Right lobe of liver (tissue), 6 donors: ENCODE results near the gene GARIN3. TPM values are rescaled to one million over a fixed set of nuclear protein-coding genes. Genes with fewer than 3 reads are reported as not detected.

Experiments
- ATAC-seq, 4 donors: fragments of 200-7000 bp; cut with Tn5 transposase; one replicate each; pipeline ENCODE4 v1.9.1; 2020; ENCODE audit warnings: mild to moderate bottlenecking in 4 of 4, moderate library complexity in 4 of 4
- DNase-seq, 3 donors: peaks; one replicate each; pipeline ENCODE4 v3.0.0-alpha.2; 2020
- H3K27ac ChIP-seq, 3 donors: fragments of 200-600 bp; one replicate each; pipeline ENCODE4 v1.8.0; 2022
- H3K27me3 ChIP-seq, 2 donors: fragments of 200-600 bp; one replicate each; pipeline ENCODE4 v1.8.0; 2022
- H3K36me3 ChIP-seq, 4 donors: fragments of 200-600 bp; sonication (generic) in 1 of 4; one replicate each; pipeline versions ENCODE4 v1.5.1 to v1.8.0; 2017 to 2022; ENCODE audit warnings: control low read depth in 1 of 4
- H3K4me1 ChIP-seq, 4 donors: fragments of 200-600 bp; sonication (generic) in 1 of 4; one replicate each; pipeline versions ENCODE4 v1.5.1 to v1.8.0; 2017 to 2022; ENCODE audit warnings: control low read depth in 1 of 4
- H3K4me3 ChIP-seq, 3 donors: fragments of 200-600 bp; one replicate each; pipeline ENCODE4 v1.8.0; 2022
- H3K9me3 ChIP-seq, 4 donors: fragments of 200-600 bp; sonication (generic) in 1 of 4; one replicate each; pipeline versions ENCODE4 v1.5.1 to v1.8.0; 2017 to 2022; ENCODE audit warnings: control low read depth in 1 of 4
- POLR2A ChIP-seq: fragments of 450-650 bp; IDR thresholded peaks from one replicate; pipeline ENCODE4 v1.6.1; 2017; ENCODE audit warnings: antibody characterized with exemption, mild to moderate bottlenecking
- WGBS: methylation state at CpG from one replicate; pipeline ENCODE4 v1.1.6; 2018; ENCODE audit warnings: low coverage, low lambda C conversion rate; ENCODE audit not compliant: insufficient coverage; ENCODE audit errors: missing lambda C conversion rate; 5-methylcytosine and 5-hydroxymethylcytosine counted together
- intact Hi-C, 2 donors: fragments of 100-400 bp; cut with DNase I; formaldehyde crosslinking; loops; one replicate each; pipeline versions ENCODE4 v1.11.2 to v1.14.1; 2022
- total RNA-seq, 6 experiments: library from RNA; depleted of rRNA in 2 of 6; stranded (reverse); fragments of >200 nt in 2 of 6; fragmentation: NEBNext Ultra II Directional in 3 of 6; extraction: Animal tissue kit (Norgen Biotek cat#: 25700) in 3 of 6; gene quantifications; one replicate each; pipeline versions ENCODE4 v1.1.0 to v1.2.4, GENCODE V29; 2016 to 2023
- TF ChIP-seq, protein P1 (sequence below), 4 donors: fragments of 200-600 bp in 3 of 4; fragments of 450-650 bp in 1 of 4; IDR thresholded peaks; one replicate each; pipeline versions ENCODE4 v1.5.1 to v1.8.0; 2016 to 2022; ENCODE audit warnings: antibody characterized with exemption in 4 of 4, mild to moderate bottlenecking in 2 of 4
- donor health status: DM: no; HTN: yes; CAD: no.
- donor health status: DM: no; HTN: no; CAD: no.
- donor health status: DM: no; HTN: no; CAD: no.
- donor health status: DM: no; HTN: yes; CAD: no.
- donor health status: DM: no; HTN: yes; CAD: no.

Gene GARIN3
- total RNA-seq, 6 experiments from 2014 or later: not detected

DNA sequence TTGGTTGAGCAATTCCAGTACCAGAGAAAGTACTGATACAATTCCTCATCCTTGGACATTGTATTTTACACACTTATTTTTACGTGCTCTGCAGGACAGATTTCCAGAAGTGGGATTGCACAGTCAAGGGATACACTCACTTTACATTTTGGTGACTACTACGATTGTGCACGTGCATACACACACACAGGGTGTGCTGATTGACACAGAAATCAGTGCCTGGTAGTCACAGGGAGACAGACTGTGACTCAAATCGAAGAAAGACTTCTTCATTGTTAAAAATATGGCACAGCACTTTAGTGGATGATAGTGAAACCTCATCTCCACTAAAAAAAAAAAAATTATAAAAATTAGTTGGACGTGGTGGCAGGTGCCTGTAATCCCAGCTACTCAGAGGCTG lies 1.5 kb downstream of the GARIN3 start:
- Histone ChIP-seq H3K4me3 (no peak overlapping the region), H3K4me1 (no peaks in the 10 kb centered on the region), H3K9me3 (no peaks in the 10 kb centered on the region), H3K27me3 (no peaks in the 10 kb centered on the region), H3K36me3 (no peaks in the 10 kb centered on the region), H3K27ac (no peak overlapping the region)
- DNase-seq (no peak), ATAC-seq (no peak)
- TF ChIP-seq, protein P1, sequence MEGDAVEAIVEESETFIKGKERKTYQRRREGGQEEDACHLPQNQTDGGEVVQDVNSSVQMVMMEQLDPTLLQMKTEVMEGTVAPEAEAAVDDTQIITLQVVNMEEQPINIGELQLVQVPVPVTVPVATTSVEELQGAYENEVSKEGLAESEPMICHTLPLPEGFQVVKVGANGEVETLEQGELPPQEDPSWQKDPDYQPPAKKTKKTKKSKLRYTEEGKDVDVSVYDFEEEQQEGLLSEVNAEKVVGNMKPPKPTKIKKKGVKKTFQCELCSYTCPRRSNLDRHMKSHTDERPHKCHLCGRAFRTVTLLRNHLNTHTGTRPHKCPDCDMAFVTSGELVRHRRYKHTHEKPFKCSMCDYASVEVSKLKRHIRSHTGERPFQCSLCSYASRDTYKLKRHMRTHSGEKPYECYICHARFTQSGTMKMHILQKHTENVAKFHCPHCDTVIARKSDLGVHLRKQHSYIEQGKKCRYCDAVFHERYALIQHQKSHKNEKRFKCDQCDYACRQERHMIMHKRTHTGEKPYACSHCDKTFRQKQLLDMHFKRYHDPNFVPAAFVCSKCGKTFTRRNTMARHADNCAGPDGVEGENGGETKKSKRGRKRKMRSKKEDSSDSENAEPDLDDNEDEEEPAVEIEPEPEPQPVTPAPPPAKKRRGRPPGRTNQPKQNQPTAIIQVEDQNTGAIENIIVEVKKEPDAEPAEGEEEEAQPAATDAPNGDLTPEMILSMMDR (IDR thresholded peaks at IDR 0.05): no peak
- TF ChIP-seq POLR2A: no peak
- WGBS: 44% methylated on average over 5 of the region's 5 CpGs
- intact Hi-C loops: no loop called here

DNA sequence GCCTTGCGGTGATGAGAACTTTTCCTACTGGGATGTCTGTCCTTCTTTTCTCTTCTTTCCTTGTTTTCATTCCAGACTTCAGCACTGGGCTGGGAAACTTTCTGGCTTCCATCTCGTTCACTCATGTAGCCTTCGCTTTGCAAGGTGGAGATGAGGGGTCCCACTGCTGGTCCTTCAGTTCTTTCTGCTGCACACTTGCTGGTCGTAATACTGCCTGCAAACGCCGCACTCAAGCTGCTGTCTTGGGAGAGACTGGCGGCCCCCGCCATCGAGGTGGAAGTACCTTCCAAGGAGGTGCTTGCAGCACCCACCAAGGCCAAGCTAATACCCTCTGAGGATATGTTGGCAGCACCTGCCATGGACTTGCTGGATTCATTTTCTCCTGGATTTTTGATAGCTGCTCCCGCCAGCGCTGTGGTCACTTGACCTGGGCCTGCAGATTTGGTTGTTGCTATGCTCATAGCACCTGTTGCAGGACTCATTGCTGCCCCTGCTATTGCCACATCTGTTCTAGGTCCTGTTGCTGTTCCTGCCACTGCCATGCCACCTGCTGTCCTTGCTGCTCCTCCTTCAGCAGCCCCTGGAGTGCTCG lies 3.0 kb downstream of the GARIN3 start:
- H3K4me3 ChIP-seq: no peak overlapping the region
- H3K27ac ChIP-seq: no peak overlapping the region
- H3K9me3 ChIP-seq: no peaks in the 10 kb centered on the region
- DNase-seq (no peak), ATAC-seq (no peak)
- no peaks in the 10 kb centered on the region for H3K27me3 ChIP-seq
- 72% methylated on average over 3 of the region's 12 CpGs for WGBS
- TF ChIP-seq, protein P1 (IDR thresholded peaks at IDR 0.05): no peak
- no peak for TF ChIP-seq POLR2A
- no peaks in the 10 kb centered on the region for H3K4me1 ChIP-seq
- H3K36me3 ChIP-seq: no peaks in the 10 kb centered on the region
- intact Hi-C loops: no loop called here

DNA sequence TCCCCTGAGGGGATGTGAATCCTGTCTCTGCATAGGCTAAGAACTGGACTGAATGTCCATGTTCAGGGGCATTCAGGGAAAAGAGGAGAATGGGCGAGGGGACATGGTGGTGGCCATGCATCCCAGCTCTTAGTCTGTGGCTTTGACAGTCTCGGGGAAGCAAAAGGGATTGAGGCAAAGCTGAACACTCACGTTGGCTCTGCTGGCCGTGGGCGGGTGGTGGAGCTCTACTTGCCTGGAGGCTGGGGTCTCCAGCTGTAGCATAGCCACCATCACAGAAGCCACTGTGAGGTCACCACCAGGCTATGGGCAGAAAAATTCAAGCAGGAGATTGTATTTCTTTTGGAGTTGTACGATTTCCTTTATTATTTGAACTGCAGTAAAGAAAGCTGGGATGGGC lies 4.1 kb downstream of the GARIN3 start:
- H3K36me3 ChIP-seq: no peaks in the 10 kb centered on the region
- intact Hi-C loops: no loop called here
- DNase-seq (no peak), ATAC-seq (no peak)
- no peak for TF ChIP-seq POLR2A
- H3K27me3 ChIP-seq: no peaks in the 10 kb centered on the region
- 66% methylated on average over 3 of the region's 6 CpGs for WGBS
- no peaks in the 10 kb centered on the region for H3K4me1 ChIP-seq
- H3K27ac ChIP-seq: no peak overlapping the region
- H3K4me3 ChIP-seq: no peak overlapping the region
- H3K9me3 ChIP-seq: no peaks in the 10 kb centered on the region

DNA sequence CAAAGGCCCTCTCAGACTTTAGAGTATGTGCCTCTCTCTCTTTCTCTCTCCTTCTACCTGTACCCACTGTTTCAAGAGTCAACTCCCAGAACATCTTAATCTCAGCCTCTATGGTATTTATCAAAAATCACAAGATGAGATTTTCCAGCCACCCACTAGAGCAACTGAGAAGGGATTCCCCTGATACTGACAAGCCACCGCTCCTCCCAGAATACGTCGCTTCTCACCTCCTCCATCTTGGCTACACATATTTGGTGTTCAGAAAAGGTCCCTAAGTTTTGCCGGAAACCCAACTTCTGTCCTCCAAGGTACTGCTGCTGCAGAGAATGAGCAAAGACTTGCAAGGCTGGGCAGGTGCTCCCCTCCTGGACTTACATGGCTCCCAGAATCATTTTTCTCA lies 6.1 kb downstream of the GARIN3 start:
- no peak overlapping the region for H3K27ac ChIP-seq
- H3K9me3 ChIP-seq: no peaks in the 10 kb centered on the region
- H3K27me3 ChIP-seq: no peaks in the 10 kb centered on the region
- ATAC-seq (no peak), DNase-seq (no peak)
- H3K4me1 ChIP-seq: no peaks in the 10 kb centered on the region
- 75% methylated on average over 4 of the region's 4 CpGs for WGBS
- H3K36me3 ChIP-seq: no peaks in the 10 kb centered on the region
- TF ChIP-seq POLR2A: no peak
- TF ChIP-seq, protein P1 (IDR thresholded peaks at IDR 0.05): no peak
- no peak overlapping the region for H3K4me3 ChIP-seq
- intact Hi-C loops: no loop called here

DNA sequence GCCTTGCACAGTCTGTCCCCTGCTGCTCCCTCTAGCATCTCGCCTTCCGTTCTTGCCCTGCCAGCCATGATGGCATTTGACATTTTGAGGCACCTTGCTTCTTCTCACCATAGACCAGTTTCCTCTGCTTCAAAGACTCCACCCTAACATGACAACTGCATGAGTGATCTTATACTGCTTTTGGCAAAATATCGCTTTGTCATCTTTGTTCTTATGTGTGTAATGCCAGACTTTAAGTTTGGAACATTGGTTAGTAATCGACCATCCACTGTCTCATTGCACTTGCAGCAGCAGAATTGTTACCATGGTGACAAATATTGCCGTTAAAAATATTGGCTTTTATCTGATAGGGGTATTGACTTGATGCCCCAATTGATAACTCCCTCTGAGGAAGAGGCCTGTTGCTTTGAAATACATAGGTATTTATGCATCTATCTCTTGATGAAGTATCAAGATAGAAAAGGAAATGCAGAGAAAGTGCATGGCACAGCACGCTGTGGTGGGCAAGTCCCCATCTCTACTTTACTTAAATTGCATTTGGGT lies 6.8 kb downstream of the GARIN3 start:
- Histone ChIP-seq H3K36me3 (no peaks in the 10 kb centered on the region), H3K4me1 (no peaks in the 10 kb centered on the region), H3K27ac (no peak overlapping the region), H3K4me3 (no peak overlapping the region), H3K9me3 (no peaks in the 10 kb centered on the region), H3K27me3 (no peaks in the 10 kb centered on the region)
- intact Hi-C loops: no loop called here
- ATAC-seq (no peak), DNase-seq (no peak)
- no peak for TF ChIP-seq POLR2A
- TF ChIP-seq, protein P1 (IDR thresholded peaks at IDR 0.05): no peak
- WGBS: 60% methylated on average over 5 of the region's 6 CpGs
